Right lung (tissue), 5 donors: ENCODE measurements around the gene CHMP5. TPM values are rescaled to one million over a fixed set of nuclear protein-coding genes. Genes with fewer than 3 reads are reported as not detected.
"Not testable (repeated sequence)": the region's sequence is repeated elsewhere in the genome, so short reads cannot be mapped to it uniquely, and the experiment has no call there.

Experiments used
- DNase-seq, 2 donors: peaks; one replicate each; pipeline ENCODE4 v3.0.0-alpha.2; 2013
- polyA plus RNA-seq, 5 donors: library from polyadenylated mRNA; unstranded; fragments of 120-200 nt; gene quantifications; one replicate each; pipeline versions ENCODE4 v1.2.1 to v1.2.3, GENCODE V29; 2013; ENCODE audit warnings: inconsistent platforms in 1 of 5, low replicate concordance in 1 of 5; ENCODE audit not compliant: insufficient read length in 5 of 5, insufficient read depth in 1 of 5

The CHMP5 gene
- polyA plus RNA-seq, 5 donors = 91.8 to 123 (median 116) TPM

DNA sequence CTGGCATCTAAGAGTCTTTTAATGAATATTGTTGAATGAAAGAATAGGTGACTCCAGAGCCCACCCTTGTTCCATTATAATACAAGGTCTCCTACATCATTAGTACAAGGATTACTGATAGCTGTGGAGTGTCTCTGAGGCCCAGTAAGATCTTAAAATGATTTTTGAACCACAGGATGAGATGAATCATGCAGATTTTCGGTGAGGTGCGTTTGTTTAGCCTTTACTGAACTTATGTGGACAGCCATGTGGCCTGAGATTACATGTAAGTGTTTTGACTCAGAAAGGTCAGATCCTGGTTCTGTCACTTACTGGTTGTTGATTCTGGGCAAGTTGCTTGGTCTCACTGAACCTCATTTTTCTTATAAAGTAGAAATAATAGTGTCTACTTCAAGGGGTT is 47.1 kb downstream of the CHMP5 start:
- no peak for DNase-seq

DNA sequence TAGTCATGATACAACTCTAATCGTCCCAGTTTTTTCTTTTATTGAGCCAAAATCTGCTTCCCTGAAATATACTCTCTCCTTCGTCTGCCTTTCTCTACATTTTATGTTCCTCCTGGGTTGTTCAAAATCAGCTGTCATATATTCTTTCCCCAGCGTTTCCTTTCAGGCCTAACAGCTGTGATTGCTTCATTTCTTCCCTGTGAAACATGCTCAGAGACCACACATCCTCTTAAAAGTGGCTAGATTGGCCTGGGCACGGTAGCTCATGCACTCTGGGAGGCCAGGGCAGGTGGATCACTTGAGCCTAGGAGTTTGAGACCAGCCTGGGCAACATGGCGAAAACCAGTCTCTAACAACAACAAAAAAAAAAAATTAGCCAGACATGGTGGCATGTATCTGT is 50.5 kb downstream of the CHMP5 start:
- DNase-seq = no peak

GRCh38 chr9:33317136-33317535 is 52.3 kb downstream of the CHMP5 start:
- DNase-seq = not testable (repeated sequence)

DNA sequence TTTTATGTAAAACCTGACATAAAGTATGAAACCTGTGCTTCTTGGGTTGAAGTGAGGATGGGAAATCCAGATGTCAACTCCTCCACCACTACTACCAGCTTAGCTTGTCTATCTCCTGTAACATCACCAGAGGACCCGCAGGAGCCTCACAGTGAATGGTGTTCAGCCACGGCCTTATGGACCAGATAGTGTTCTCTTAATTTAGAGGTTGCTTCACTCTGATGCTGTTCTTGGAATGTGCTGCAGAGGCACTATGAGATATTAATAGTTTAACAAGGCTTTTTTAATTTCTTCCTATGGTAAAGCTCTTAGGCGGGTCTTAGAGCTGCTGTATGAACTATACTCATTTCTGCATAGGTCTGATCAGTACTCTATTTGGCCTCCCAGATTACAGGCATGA is 53.4 kb downstream of the CHMP5 start:
- no peak for DNase-seq

GRCh38 chr9:33318781-33319180 is 53.9 kb downstream of the CHMP5 start:
- no peak for DNase-seq

DNA sequence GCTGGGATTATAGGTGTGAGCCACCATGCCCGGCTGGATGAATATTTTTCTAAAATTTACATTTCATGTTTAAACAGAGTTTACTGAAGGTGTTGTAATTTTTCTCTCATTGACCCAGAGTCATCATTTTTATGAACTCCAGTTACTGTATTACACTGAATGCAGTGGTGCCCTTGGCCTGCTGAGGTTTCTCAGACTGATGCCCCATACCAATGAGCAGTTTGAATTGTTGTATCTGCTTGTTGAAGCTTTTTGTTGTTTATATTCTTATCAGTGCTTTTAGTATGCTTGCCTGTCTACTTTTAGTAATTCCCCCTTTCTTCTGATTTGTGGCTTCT is 55.4 kb downstream of the CHMP5 start:
- DNase-seq = no peak

DNA sequence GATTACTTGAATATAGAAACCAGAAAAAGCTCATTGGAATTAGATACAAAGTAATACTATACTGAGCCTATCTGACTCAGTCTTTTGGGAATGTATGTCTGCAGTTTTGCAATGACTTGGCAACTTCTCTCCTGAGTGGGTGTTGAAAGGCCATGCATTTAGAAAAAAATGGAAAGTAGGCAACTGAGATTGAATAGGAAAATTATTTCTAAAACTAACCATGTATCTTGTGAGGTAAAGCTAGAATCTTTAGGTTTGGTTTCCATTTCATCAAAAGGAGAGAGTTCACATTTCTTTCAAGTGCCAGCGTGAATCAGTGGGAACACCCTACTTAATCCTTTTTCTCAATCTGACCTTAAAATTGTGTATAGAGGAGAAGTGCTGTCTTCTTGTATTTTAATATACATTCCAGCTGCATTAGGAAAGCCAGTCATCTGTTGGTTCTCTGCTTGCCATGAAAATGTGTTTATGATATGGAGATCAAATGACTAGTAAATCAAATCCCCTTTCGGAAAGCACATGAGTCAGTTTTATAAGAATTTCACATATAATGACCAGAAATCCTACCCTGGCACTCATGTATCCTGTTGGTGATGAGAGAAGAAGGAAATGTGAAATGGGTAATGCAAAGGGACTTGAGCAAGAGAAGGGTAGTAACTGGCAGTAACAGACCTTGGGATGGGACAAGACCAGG is 55.9 kb downstream of the CHMP5 start:
- peak; percentile 11 to 50 for DNase-seq

DNA sequence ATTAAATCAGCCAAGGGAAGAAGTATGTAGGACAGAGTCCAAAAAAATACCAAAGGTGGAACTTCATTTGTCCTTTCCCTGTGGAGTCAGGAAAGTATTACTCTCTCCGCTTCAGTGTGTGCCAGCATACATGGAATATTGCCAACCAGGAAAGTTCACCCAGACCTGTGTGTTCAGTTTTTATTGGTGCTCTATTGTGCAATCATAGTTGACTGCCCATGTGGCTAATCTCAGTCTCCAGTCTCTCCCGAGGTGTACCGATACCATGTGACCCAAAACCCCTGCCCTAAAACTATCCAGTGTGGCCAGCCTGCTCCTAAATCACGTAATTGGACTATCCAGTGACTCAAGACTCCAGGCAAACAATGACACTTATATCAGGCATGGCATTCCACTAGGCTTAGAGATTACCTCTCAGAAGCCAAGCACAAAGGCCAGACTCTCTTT is 64.3 kb downstream of the CHMP5 start:
- no peak for DNase-seq

DNA sequence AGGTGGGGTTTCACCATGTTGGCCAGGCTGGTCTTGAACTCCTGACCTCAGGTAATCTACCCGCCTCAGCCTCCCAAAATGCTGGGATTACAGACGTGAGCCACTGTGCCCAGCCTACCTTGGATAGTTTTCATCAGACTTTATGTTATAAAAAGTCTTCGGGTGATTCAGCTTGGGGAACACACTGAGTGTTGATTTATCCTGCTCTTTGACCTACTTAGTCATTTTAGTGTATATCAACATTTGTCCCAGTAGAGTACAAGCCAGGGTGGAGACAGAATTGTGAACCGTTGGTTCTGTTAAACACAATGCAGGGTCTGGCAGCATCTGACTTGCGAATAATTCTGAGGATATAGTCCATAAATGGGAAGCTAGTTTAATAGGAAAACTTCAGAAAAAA is 65.1 kb downstream of the CHMP5 start:
- no peak for DNase-seq

DNA sequence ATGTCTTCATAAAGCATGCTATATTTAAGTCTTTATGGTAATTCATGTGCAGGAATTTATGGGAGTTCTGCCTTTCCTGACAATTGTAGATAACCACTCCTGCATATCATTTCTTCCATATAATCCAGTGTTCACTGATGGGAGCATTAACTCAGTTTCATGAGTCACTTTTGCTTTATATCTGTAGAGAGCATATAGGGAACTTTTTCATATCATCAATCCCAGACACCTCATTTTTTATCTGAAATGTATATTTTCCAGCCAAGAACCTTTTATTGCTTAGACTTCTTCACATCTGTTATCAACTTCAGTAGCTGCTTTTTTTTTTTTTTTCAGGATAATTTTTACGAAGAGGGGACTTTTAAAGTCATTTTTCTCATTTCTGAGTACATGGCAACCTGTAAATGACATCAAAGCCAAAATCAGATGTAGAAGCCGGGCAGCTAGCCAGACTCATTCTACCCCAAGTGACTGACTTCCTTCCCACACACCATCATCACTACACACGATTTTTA is 66.6 kb downstream of the CHMP5 start:
- no peak for DNase-seq

Other genes with a start within 250 kb of the CHMP5 start
- 100 to 1,000 TPM; 183 to 231 (median 207) TPM for gene DNAJA1, start 239.8 kb upstream of the CHMP5 start, polyA plus RNA-seq
- gene SMU1, start 188.4 kb upstream of the CHMP5 start, polyA plus RNA-seq = 10 to 100 TPM; 22.5 to 29.4 (median 26.3) TPM
- gene B4GALT1, start 97.7 kb upstream of the CHMP5 start, polyA plus RNA-seq = 10 to 100 TPM; 63.7 to 81.6 (median 67.9) TPM
- not detected for gene SPINK4, start 24.9 kb upstream of the CHMP5 start, polyA plus RNA-seq
- 10 to 100 TPM; 50.6 to 72.9 (median 54.2) TPM for gene BAG1, start 341 bp upstream of the CHMP5 start, polyA plus RNA-seq
- gene NFX1, start 25.5 kb downstream of the CHMP5 start, polyA plus RNA-seq = 10 to 100 TPM; 29.9 to 40.3 (median 35.1) TPM
- gene AQP7, start 137.5 kb downstream of the CHMP5 start, polyA plus RNA-seq = 1 to 10 TPM; 2.2 to 5.2 (median 2.8) TPM
- 10 to 100 TPM in 4 of 5 donors, 1 to 10 TPM in 1; 9.7 to 33.8 (median 23.8) TPM for gene AQP3, start 182.5 kb downstream of the CHMP5 start, polyA plus RNA-seq
- gene NOL6, start 208.9 kb downstream of the CHMP5 start, polyA plus RNA-seq = 10 to 100 TPM; 21.1 to 31.8 (median 23.8) TPM